ENCODE measurements around the gene POFUT1. TPM values are rescaled to one million over a fixed set of nuclear protein-coding genes. Genes with fewer than 3 reads are reported as not detected.
"Not testable (repeated sequence)": the region's sequence is repeated elsewhere in the genome, so short reads cannot be mapped to it uniquely, and the experiment has no call there.

Gene POFUT1
- total and polyA plus RNA-seq, 3 experiments from 2014 or later: 15.8 to 88.8 (median 87.1) TPM

GRCh38 chr20:32164984-32165735, 42.5 kb upstream of the POFUT1 start:
- H3K27me3 Mint-ChIP-seq: peaks cover 0 to 2% of the 10 kb centered on the region in 2 donors
- Histone ChIP-seq H3K4me1 (ENCODE audit: insufficient read depth, low read length) (no peaks in the 10 kb centered on the region), H3K27me3 (ENCODE audit: insufficient read depth, low read length, poor library complexity, severe bottlenecking) (no peaks in the 10 kb centered on the region), H3K9me3 (ENCODE audit: low read length) (no peaks in the 10 kb centered on the region), H3K27ac (ENCODE audit: low read depth, low read length) (no peak overlapping the region), H3K4me3 (ENCODE audit: low read length) (no peak overlapping the region), H3K36me3 (ENCODE audit: insufficient read depth, low read length) (peaks cover 23% of the 10 kb centered on the region)
- POLR2A ChIA-PET: no interaction called here
- H3K4me1 Mint-ChIP-seq: no peaks in the 10 kb centered on the region
- H3K4me3 Mint-ChIP-seq: no peak overlapping the region
- CTCF ChIA-PET: no interaction called here
- no peaks in the 10 kb centered on the region for H3K9me3 Mint-ChIP-seq
- H3K36me3 Mint-ChIP-seq: peaks cover 4 to 66% (median 30%) of the 10 kb centered on the region in 3 donors
- peak overlapping the region in 4 of 8 donors; percentile 17 to 72 (median 37) for H3K27ac Mint-ChIP-seq
- DNase-seq: peak in 1 of 5 donors; percentile 24

- Histone ChIP-seq H3K36me3 (ENCODE audit: insufficient read depth, low read length) (peaks cover 22% of the 10 kb centered on the region), H3K4me1 (ENCODE audit: insufficient read depth, low read length) (no peaks in the 10 kb centered on the region)
- CTCF ChIA-PET: no interaction called here
These were observed 41.7 kb upstream of the POFUT1 start for GRCh38 chr20:32165836-32166545.

GRCh38 chr20:32167552-32167951, 40.1 kb upstream of the POFUT1 start:
- H3K27me3 ChIP-seq (ENCODE audit: insufficient read depth, low read length, poor library complexity, severe bottlenecking): no peaks in the 10 kb centered on the region
- H3K27me3 Mint-ChIP-seq: no peaks in the 10 kb centered on the region
- POLR2A ChIA-PET: no interaction called here

More at GRCh38 chr20:32165836-32166545, 41.7 kb upstream of the POFUT1 start:
- Histone ChIP-seq H3K4me3 (ENCODE audit: low read length) (no peak overlapping the region), H3K27ac (ENCODE audit: low read depth, low read length) (no peak overlapping the region), H3K9me3 (ENCODE audit: low read length) (no peaks in the 10 kb centered on the region), H3K27me3 (ENCODE audit: insufficient read depth, low read length, poor library complexity, severe bottlenecking) (no peaks in the 10 kb centered on the region)
- Mint-ChIP-seq H3K36me3 (peaks cover 4 to 60% (median 28%) of the 10 kb centered on the region in 3 donors), H3K27me3 (peaks cover 0 to 2% of the 10 kb centered on the region in 2 donors), H3K4me3 (no peak overlapping the region), H3K27ac (peak overlapping the region in 5 of 8 donors; percentile 17 to 66 (median 51)), H3K9me3 (no peaks in the 10 kb centered on the region), H3K4me1 (no peaks in the 10 kb centered on the region)
- DNase-seq: peak in 1 of 5 donors; percentile 19
- POLR2A ChIA-PET: no interaction called here

GRCh38 chr20:32168184-32168910, 39.3 kb upstream of the POFUT1 start:
- no peaks in the 10 kb centered on the region for H3K27me3 Mint-ChIP-seq
- no peak overlapping the region for H3K4me3 ChIP-seq (ENCODE audit: low read length)
- peak overlapping the region in 2 of 8 donors; percentile 47 to 77 for H3K27ac Mint-ChIP-seq
- H3K4me1 ChIP-seq (ENCODE audit: insufficient read depth, low read length): no peaks in the 10 kb centered on the region
- no peaks in the 10 kb centered on the region for H3K4me1 Mint-ChIP-seq
- peaks cover 9% of the 10 kb centered on the region for H3K36me3 ChIP-seq (ENCODE audit: insufficient read depth, low read length)
- no peaks in the 10 kb centered on the region for H3K9me3 Mint-ChIP-seq
- H3K27ac ChIP-seq (ENCODE audit: low read depth, low read length): no peak overlapping the region
- no peaks in the 10 kb centered on the region for H3K27me3 ChIP-seq (ENCODE audit: insufficient read depth, low read length, poor library complexity, severe bottlenecking)
- no peak for DNase-seq
- ChIA-PET POLR2A (no interaction called here), CTCF (no interaction called here)
- no peaks in the 10 kb centered on the region for H3K9me3 ChIP-seq (ENCODE audit: low read length)
- no peak overlapping the region for H3K4me3 Mint-ChIP-seq
- H3K36me3 Mint-ChIP-seq: peaks cover 4 to 39% (median 17%) of the 10 kb centered on the region in 3 donors

More at GRCh38 chr20:32167552-32167951, 40.1 kb upstream of the POFUT1 start:
- no peaks in the 10 kb centered on the region for H3K9me3 Mint-ChIP-seq
- Histone ChIP-seq H3K27ac (ENCODE audit: low read depth, low read length) (no peak overlapping the region), H3K36me3 (ENCODE audit: insufficient read depth, low read length) (peaks cover 9% of the 10 kb centered on the region), H3K4me3 (ENCODE audit: low read length) (no peak overlapping the region), H3K4me1 (ENCODE audit: insufficient read depth, low read length) (no peaks in the 10 kb centered on the region), H3K9me3 (ENCODE audit: low read length) (no peaks in the 10 kb centered on the region)
- peaks cover 4 to 44% (median 19%) of the 10 kb centered on the region in 3 donors for H3K36me3 Mint-ChIP-seq
- peak in 1 of 5 donors; percentile 26 for DNase-seq
- H3K4me3 Mint-ChIP-seq: no peak overlapping the region
- H3K27ac Mint-ChIP-seq: peak overlapping the region in 3 of 8 donors; percentile 10 to 56 (median 35)
- no peaks in the 10 kb centered on the region for H3K4me1 Mint-ChIP-seq
- CTCF ChIA-PET: no interaction called here

GRCh38 chr20:32177696-32178095, 30.0 kb upstream of the POFUT1 start:
- H3K27ac ChIP-seq (ENCODE audit: low read depth, low read length); H3K4me1 ChIP-seq (ENCODE audit: insufficient read depth, low read length); H3K4me1 Mint-ChIP-seq; H3K4me3 Mint-ChIP-seq; H3K27ac Mint-ChIP-seq; POLR2A ChIA-PET; H3K36me3 Mint-ChIP-seq; H3K4me3 ChIP-seq (ENCODE audit: low read length); H3K27me3 ChIP-seq (ENCODE audit: insufficient read depth, low read length, poor library complexity, severe bottlenecking); DNase-seq; H3K36me3 ChIP-seq (ENCODE audit: insufficient read depth, low read length); CTCF ChIA-PET; H3K9me3 Mint-ChIP-seq; H3K27me3 Mint-ChIP-seq; H3K9me3 ChIP-seq (ENCODE audit: low read length): not testable (repeated sequence)

- CTCF ChIA-PET: no interaction called here
- Mint-ChIP-seq H3K9me3 (no peaks in the 10 kb centered on the region), H3K27me3 (peaks cover 0 to 2% of the 10 kb centered on the region in 2 donors), H3K27ac (no peak overlapping the region), H3K36me3 (no peaks in the 10 kb centered on the region), H3K4me1 (no peaks in the 10 kb centered on the region), H3K4me3 (no peak overlapping the region)
- no peak overlapping the region for H3K27ac ChIP-seq (ENCODE audit: low read depth, low read length)
- no peaks in the 10 kb centered on the region for H3K27me3 ChIP-seq (ENCODE audit: insufficient read depth, low read length, poor library complexity, severe bottlenecking)
- H3K4me3 ChIP-seq (ENCODE audit: low read length): no peak overlapping the region
- no peak for DNase-seq
- H3K9me3 ChIP-seq (ENCODE audit: low read length): no peaks in the 10 kb centered on the region
- H3K4me1 ChIP-seq (ENCODE audit: insufficient read depth, low read length): no peaks in the 10 kb centered on the region
- POLR2A ChIA-PET: no interaction called here
- no peaks in the 10 kb centered on the region for H3K36me3 ChIP-seq (ENCODE audit: insufficient read depth, low read length)
These were observed 28.2 kb upstream of the POFUT1 start for GRCh38 chr20:32179515-32179914.

GRCh38 chr20:32179934-32180333, 27.7 kb upstream of the POFUT1 start:
- Mint-ChIP-seq H3K27ac (peak overlapping the region in 1 of 8 donors; percentile 71), H3K4me3 (no peak overlapping the region), H3K27me3 (peaks cover 0 to 2% of the 10 kb centered on the region in 2 donors), H3K4me1 (no peaks in the 10 kb centered on the region), H3K9me3 (no peaks in the 10 kb centered on the region), H3K36me3 (no peaks in the 10 kb centered on the region)
- no peak for DNase-seq
- H3K36me3 ChIP-seq (ENCODE audit: insufficient read depth, low read length): no peaks in the 10 kb centered on the region
- CTCF ChIA-PET: no interaction called here
- H3K4me1 ChIP-seq (ENCODE audit: insufficient read depth, low read length): no peaks in the 10 kb centered on the region
- H3K27me3 ChIP-seq (ENCODE audit: insufficient read depth, low read length, poor library complexity, severe bottlenecking): no peaks in the 10 kb centered on the region
- H3K9me3 ChIP-seq (ENCODE audit: low read length): no peaks in the 10 kb centered on the region
- no peak overlapping the region for H3K27ac ChIP-seq (ENCODE audit: low read depth, low read length)
- H3K4me3 ChIP-seq (ENCODE audit: low read length): no peak overlapping the region
- POLR2A ChIA-PET: no interaction called here

- H3K4me3 ChIP-seq (ENCODE audit: low read length): no peak overlapping the region
- peaks cover 0 to 2% of the 10 kb centered on the region in 2 donors for H3K27me3 Mint-ChIP-seq
- H3K4me3 Mint-ChIP-seq: no peak overlapping the region
- POLR2A ChIA-PET: no interaction called here
- no peaks in the 10 kb centered on the region for H3K27me3 ChIP-seq (ENCODE audit: insufficient read depth, low read length, poor library complexity, severe bottlenecking)
- H3K4me1 ChIP-seq (ENCODE audit: insufficient read depth, low read length): no peaks in the 10 kb centered on the region
- H3K36me3 Mint-ChIP-seq: no peaks in the 10 kb centered on the region
- no peaks in the 10 kb centered on the region for H3K36me3 ChIP-seq (ENCODE audit: insufficient read depth, low read length)
- DNase-seq: no peak
- CTCF ChIA-PET: no interaction called here
- H3K9me3 ChIP-seq (ENCODE audit: low read length): no peaks in the 10 kb centered on the region
- H3K9me3 Mint-ChIP-seq: no peaks in the 10 kb centered on the region
- no peak overlapping the region for H3K27ac ChIP-seq (ENCODE audit: low read depth, low read length)
- H3K27ac Mint-ChIP-seq: peak overlapping the region in 1 of 8 donors; percentile 36
- no peaks in the 10 kb centered on the region for H3K4me1 Mint-ChIP-seq
These were observed 26.1 kb upstream of the POFUT1 start for GRCh38 chr20:32181606-32182005.
